Upper lobe of left lung (tissue), 6 donors: ENCODE results near the gene TTBK2. TPM values are rescaled to one million over a fixed set of nuclear protein-coding genes. Genes with fewer than 3 reads are reported as not detected.

Source experiments
- ATAC-seq, 2 donors: fragments of 200-7000 bp; cut with Tn5 transposase; one replicate each; pipeline ENCODE4 v1.9.1; 2022; ENCODE audit warnings: mild to moderate bottlenecking in 2 of 2, moderate library complexity in 2 of 2; ENCODE audit not compliant: low FRiP score in 2 of 2
- DNase-seq, 2 donors: peaks; one replicate each; pipeline ENCODE4 v3.0.0-alpha.2; 2019 to 2020
- H3K27ac ChIP-seq, 4 donors: fragments of 200-600 bp; sonication (generic); one replicate each; pipeline ENCODE4 v1.5.1; 2016 to 2019
- H3K27me3 ChIP-seq, 4 donors: fragments of 200-600 bp; sonication (generic); one replicate each; pipeline ENCODE4 v1.5.1; 2017 to 2019
- H3K36me3 ChIP-seq, 4 donors: fragments of 200-600 bp; sonication (generic); one replicate each; pipeline ENCODE4 v1.5.1; 2016 to 2019
- H3K4me1 ChIP-seq, 4 donors: fragments of 200-600 bp; sonication (generic); one replicate each; pipeline ENCODE4 v1.5.1; 2018 to 2019
- H3K4me3 ChIP-seq, 4 donors: fragments of 200-600 bp; sonication (generic); one replicate each; pipeline ENCODE4 v1.5.1; 2017 to 2019; ENCODE audit warnings: mild to moderate bottlenecking in 2 of 4, moderate library complexity in 1 of 4
- H3K9me3 ChIP-seq, 4 donors: fragments of 200-600 bp; sonication (generic); one replicate each; pipeline ENCODE4 v1.5.1; 2018 to 2019
- CTCF ChIP-seq, 6 experiments: fragments of 450-650 bp in 4 of 6; fragments of 200-600 bp in 2 of 6; sonication (generic) in 2 of 6; IDR thresholded peaks; one replicate each; pipeline ENCODE4 v1.5.1; 2016 to 2019; ENCODE audit warnings: antibody characterized with exemption in 6 of 6
- EP300 ChIP-seq, 4 donors: sonication (generic); formaldehyde crosslinking; IDR thresholded peaks; one replicate each; pipeline ENCODE4 v1.5.1; 2017; ENCODE audit warnings: antibody characterized with exemption in 4 of 4, control low read depth in 2 of 4
- POLR2A ChIP-seq, 4 donors: fragments of 450-650 bp; IDR thresholded peaks; one replicate each; pipeline ENCODE4 v1.5.1; 2016 to 2017; ENCODE audit warnings: antibody characterized with exemption in 4 of 4, mild to moderate bottlenecking in 2 of 4
- POLR2AphosphoS5 ChIP-seq, 2 donors: sonication (generic); formaldehyde crosslinking; IDR thresholded peaks; one replicate each; pipeline ENCODE4 v1.5.1; 2017; ENCODE audit warnings: antibody characterized with exemption in 2 of 2
- WGBS, 2 donors: methylation state at CpG; one replicate each; pipeline ENCODE4 v1.1.5; 2017 to 2018; 5-methylcytosine and 5-hydroxymethylcytosine counted together
- total RNA-seq, 6 donors: library from RNA; depleted of rRNA in 4 of 6; stranded (reverse); fragments of >200 nt in 4 of 6; gene quantifications; one replicate each; pipeline versions ENCODE4 v1.1.0 to v1.2.1, GENCODE V29; 2016 to 2021
- donor health status: DM: no; HTN: no; CAD: no; lungs with moderate emphysema.
- donor health status: DM: no; HTN: yes; CAD: no; lungs with severe emphysema.

Gene TTBK2
- total RNA-seq, 6 donors from 2014 or later = 8.2 to 28.3 (median 13.2) TPM

GRCh38 chr15:42796955-42797782, 123.4 kb downstream of the TTBK2 start:
- Histone ChIP-seq H3K9me3 (no peaks in the 10 kb centered on the region), H3K4me1 (no peaks in the 10 kb centered on the region), H3K27me3 (no peaks in the 10 kb centered on the region), H3K4me3 (no peak overlapping the region), H3K27ac (no peak overlapping the region), H3K36me3 (peaks cover 0 to 25% (median 10%) of the 10 kb centered on the region in 4 donors)
- WGBS, 2 donors = 87 to 91% methylated on average over 5 of the region's 5 CpGs
- TF ChIP-seq CTCF (IDR thresholded peaks at IDR 0.05) = no peak
- no peak for TF ChIP-seq EP300 (IDR thresholded peaks at IDR 0.05)
- no peak for TF ChIP-seq POLR2A (IDR thresholded peaks at IDR 0.05)
- no peak for TF ChIP-seq POLR2AphosphoS5 (IDR thresholded peaks at IDR 0.05)
- DNase-seq (no peak), ATAC-seq (no peak)

- DNase-seq (no peak), ATAC-seq (no peak)
- Histone ChIP-seq H3K4me3 (no peak overlapping the region), H3K4me1 (no peaks in the 10 kb centered on the region), H3K27ac (no peak overlapping the region), H3K27me3 (no peaks in the 10 kb centered on the region), H3K9me3 (no peaks in the 10 kb centered on the region), H3K36me3 (peaks cover 0 to 12% (median 2%) of the 10 kb centered on the region in 4 donors)
- TF ChIP-seq POLR2AphosphoS5 (IDR thresholded peaks at IDR 0.05) (no peak), CTCF (IDR thresholded peaks at IDR 0.05) (no peak), EP300 (IDR thresholded peaks at IDR 0.05) (no peak), POLR2A (IDR thresholded peaks at IDR 0.05) (no peak)
These were observed 131.9 kb downstream of the TTBK2 start for GRCh38 chr15:42788725-42789124.

- 87 to 92% methylated on average over 5 of the region's 5 CpGs for WGBS, 2 donors
- no peak for TF ChIP-seq POLR2AphosphoS5 (IDR thresholded peaks at IDR 0.05)
- no peak for TF ChIP-seq EP300 (IDR thresholded peaks at IDR 0.05)
- TF ChIP-seq POLR2A (IDR thresholded peaks at IDR 0.05) = no peak
- no peak for TF ChIP-seq CTCF (IDR thresholded peaks at IDR 0.05)
These were observed 133.6 kb downstream of the TTBK2 start for GRCh38 chr15:42786978-42787377.

GRCh38 chr15:42785569-42785968, 135.0 kb downstream of the TTBK2 start:
- ATAC-seq (no peak), DNase-seq (no peak)
- WGBS, 2 donors = 97 to 100% methylated on average over 2 of the region's 2 CpGs

More at GRCh38 chr15:42786978-42787377, 133.6 kb downstream of the TTBK2 start:
- Histone ChIP-seq H3K27ac (no peak overlapping the region), H3K4me3 (no peak overlapping the region), H3K9me3 (no peaks in the 10 kb centered on the region), H3K27me3 (no peaks in the 10 kb centered on the region), H3K36me3 (peaks cover 0 to 12% (median 7%) of the 10 kb centered on the region in 4 donors), H3K4me1 (no peaks in the 10 kb centered on the region)
- ATAC-seq (no peak), DNase-seq (no peak)

More at GRCh38 chr15:42785569-42785968, 135.0 kb downstream of the TTBK2 start:
- no peaks in the 10 kb centered on the region for H3K9me3 ChIP-seq
- no peak overlapping the region for H3K27ac ChIP-seq
- TF ChIP-seq POLR2AphosphoS5 (IDR thresholded peaks at IDR 0.05) (no peak), POLR2A (IDR thresholded peaks at IDR 0.05) (no peak), CTCF (IDR thresholded peaks at IDR 0.05) (no peak), EP300 (IDR thresholded peaks at IDR 0.05) (no peak)
- H3K36me3 ChIP-seq = peaks cover 0 to 9% (median 6%) of the 10 kb centered on the region in 4 donors
- H3K4me3 ChIP-seq = no peak overlapping the region
- no peaks in the 10 kb centered on the region for H3K4me1 ChIP-seq
- H3K27me3 ChIP-seq = no peaks in the 10 kb centered on the region
